ENCODE results near the gene RNF123. TPM values are rescaled to one million over a fixed set of nuclear protein-coding genes. Genes with fewer than 3 reads are reported as not detected.

RNF123 gene
- total RNA-seq, 2 donors from 2014 or later, result 36.4 to 39.3 TPM

GRCh38 chr3:49712166-49712565 lies 22.8 kb downstream of the RNF123 start:
- no peak for TF ChIP-seq CTCF (IDR thresholded peaks at IDR 0.05)
- Histone ChIP-seq H3K27ac (no peak overlapping the region), H3K4me1 (no peaks in the 10 kb centered on the region), H3K36me3 (no peaks in the 10 kb centered on the region), H3K27me3 (no peaks in the 10 kb centered on the region), H3K9me3 (no peaks in the 10 kb centered on the region), H3K4me3 (no peak overlapping the region), H3K9ac (ENCODE audit: low read depth in 2 of 2, low read length in 2 of 2) (no peak overlapping the region)
- intact Hi-C loops (cut with DNase I), result no loop called here
- DNase-seq, result no peak

- intact Hi-C loops (cut with DNase I), result no loop called here
- no peak overlapping the region for H3K27ac ChIP-seq
- H3K36me3 ChIP-seq, result no peaks in the 10 kb centered on the region
- no peak for TF ChIP-seq CTCF (IDR thresholded peaks at IDR 0.05)
- no peak overlapping the region for H3K4me3 ChIP-seq
- no peak overlapping the region for H3K9ac ChIP-seq (ENCODE audit: low read depth in 2 of 2, low read length in 2 of 2)
- H3K27me3 ChIP-seq, result no peaks in the 10 kb centered on the region
- no peak for DNase-seq
- H3K4me1 ChIP-seq, result no peaks in the 10 kb centered on the region
- no peaks in the 10 kb centered on the region for H3K9me3 ChIP-seq
These were observed 23.4 kb downstream of the RNF123 start for GRCh38 chr3:49712631-49713317.

- H3K9me3 ChIP-seq, result no peaks in the 10 kb centered on the region
- DNase-seq, result no peak
- intact Hi-C loops (cut with DNase I), result no loop called here
- no peak for TF ChIP-seq CTCF (IDR thresholded peaks at IDR 0.05)
- H3K4me3 ChIP-seq, result no peak overlapping the region
- H3K27me3 ChIP-seq, result no peaks in the 10 kb centered on the region
- H3K4me1 ChIP-seq, result peaks cover 3% of the 10 kb centered on the region
- H3K27ac ChIP-seq, result no peak overlapping the region
- H3K9ac ChIP-seq (ENCODE audit: low read depth in 2 of 2, low read length in 2 of 2), result no peak overlapping the region
- no peaks in the 10 kb centered on the region for H3K36me3 ChIP-seq
These were observed 24.2 kb downstream of the RNF123 start for GRCh38 chr3:49713336-49714105.

- H3K36me3 ChIP-seq, result no peaks in the 10 kb centered on the region
- DNase-seq, result no peak
These were observed 25.6 kb downstream of the RNF123 start for GRCh38 chr3:49714728-49715550.

More at GRCh38 chr3:49714728-49715550, 25.6 kb downstream of the RNF123 start:
- Histone ChIP-seq H3K9ac (ENCODE audit: low read depth in 2 of 2, low read length in 2 of 2) (no peak overlapping the region), H3K4me3 (no peak overlapping the region), H3K27me3 (no peaks in the 10 kb centered on the region), H3K9me3 (no peaks in the 10 kb centered on the region), H3K27ac (no peak overlapping the region), H3K4me1 (peaks cover 8% of the 10 kb centered on the region)
- intact Hi-C loops (cut with DNase I), result no loop called here
- TF ChIP-seq CTCF (IDR thresholded peaks at IDR 0.05), result no peak

Measured in colonic mucosa (tissue), 4 donors.